ENCODE data around the gene ARL13B.
"Not testable (repeated sequence)": the region's sequence is repeated elsewhere in the genome, so short reads cannot be mapped to it uniquely, and the experiment has no call there.

GRCh38 chr3:93949958-93950357 is 30.0 kb upstream of the ARL13B start:
- not testable (repeated sequence) for TF ChIP-seq CTCF (conservative IDR thresholded peaks at IDR 0.05; ENCODE audit: low read depth, low read length); BHLHE40 (IDR thresholded peaks at IDR 0.05; ENCODE audit: low read depth, low read length); POLR2A (IDR thresholded peaks at IDR 0.05; ENCODE audit: low read depth, low read length); ELK1 (IDR thresholded peaks at IDR 0.05; ENCODE audit: borderline replicate concordance, low read depth, low read length); CEBPB (IDR thresholded peaks at IDR 0.05; ENCODE audit: low read depth, low read length); MXI1 (IDR thresholded peaks at IDR 0.05; ENCODE audit: borderline replicate concordance, low read depth, low read length); FOS (IDR thresholded peaks at IDR 0.05; ENCODE audit: low read depth, low read length); RFX5 (IDR thresholded peaks at IDR 0.05; ENCODE audit: low read depth, low read length); RAD21 (IDR thresholded peaks at IDR 0.05; ENCODE audit: low read length); USF2 (IDR thresholded peaks at IDR 0.05; ENCODE audit: low read depth, low read length)

Data from IMR-90 (cell line).